HL-60 (cell line): ENCODE results near the gene LILRB3.

Experiments
- DNase-seq, 2 experiments: peaks; one replicate each; pipeline ENCODE4 v3.0.0-alpha.2; 2010 to 2020; ENCODE audit warnings: low read depth in 1 of 2, low spot score in 1 of 2
- H3K27ac ChIP-seq: fragments of 250-450 bp; sonication (Bioruptor Pico); replicated peaks from 2 replicates; pipeline ENCODE4 v1.5.1; 2020; ENCODE audit warnings: mild to moderate bottlenecking, moderate library complexity
- H3K27me3 ChIP-seq: fragments of 250-450 bp; sonication (Bioruptor Pico); 2 replicates; pipeline ENCODE4 v1.5.1; 2021; ENCODE audit warnings: mild to moderate bottlenecking, moderate library complexity; ENCODE audit not compliant: insufficient read depth, poor library complexity, severe bottlenecking
- H3K4me3 ChIP-seq: replicated peaks from 2 replicates; pipeline ENCODE4 v1.5.1; 2011; ENCODE audit warnings: mild to moderate bottlenecking, control low read depth, low read length; ENCODE audit not compliant: insufficient read depth
- CTCF ChIP-seq: IDR thresholded peaks from one replicate; pipeline ENCODE4 v1.5.1; 2011; ENCODE audit warnings: low read length, control low read depth, inconsistent platforms; ENCODE audit not compliant: insufficient read depth
- GABPA ChIP-seq: IDR thresholded peaks from 2 replicates; pipeline ENCODE4 v1.6.1; 2012; ENCODE audit warnings: low read depth
- POLR2AphosphoS5 ChIP-seq: IDR thresholded peaks from 2 replicates; pipeline ENCODE4 v1.6.1; 2012; ENCODE audit warnings: low read depth
- REST ChIP-seq: IDR thresholded peaks from 2 replicates; pipeline ENCODE4 v1.6.1; 2012; ENCODE audit warnings: low read depth; ENCODE audit not compliant: insufficient replicate concordance
- SPI1 ChIP-seq: IDR thresholded peaks from 2 replicates; pipeline ENCODE4 v1.6.1; 2012; ENCODE audit warnings: low read depth, mild to moderate bottlenecking, borderline replicate concordance

The LILRB3 gene

GRCh38 chr19:54206030-54206830, 16.6 kb downstream of the LILRB3 start:
- DNase-seq = peak in 1 of 2 experiments; percentile 61
- TF ChIP-seq POLR2AphosphoS5 (no peak), REST (no peak), CTCF (no peak), GABPA (no peak), SPI1 (no peak)
- Histone ChIP-seq H3K27me3 (no peaks in the 10 kb centered on the region), H3K4me3 (peak overlapping the region; percentile 12), H3K27ac (peak overlapping the region; percentile 96)

GRCh38 chr19:54204767-54205468, 17.9 kb downstream of the LILRB3 start:
- DNase-seq = no peak
- Histone ChIP-seq H3K4me3 (0 out of 2 replicates have a peak overlapping the region, but pooled peaks have one; percentile 0), H3K27ac (peak overlapping the region; percentile 1), H3K27me3 (no peaks in the 10 kb centered on the region)
- TF ChIP-seq REST (no peak), SPI1 (no peak), GABPA (no peak), POLR2AphosphoS5 (no peak; the same call in 1 of the 2 replicates), CTCF (no peak)

- Histone ChIP-seq H3K27ac (no peak overlapping the region; the same call in 1 of the 2 replicates), H3K27me3 (no peaks in the 10 kb centered on the region), H3K4me3 (peak overlapping the region; percentile 77)
- no peak for DNase-seq
- TF ChIP-seq CTCF (no peak), REST (no peak), POLR2AphosphoS5 (no peak), SPI1 (no peak), GABPA (no peak)
Observed at GRCh38 chr19:54203151-54203611, 19.6 kb downstream of the LILRB3 start.
